Erythroblast (primary cell): ENCODE data around the gene ALDH4A1.

Experiments used
- DNase-seq, 2 experiments: peaks; one replicate each; lab custom pipeline; 2025; lab: John Stamatoyannopoulos, UW
- GATA1 ChIP-seq: IDR thresholded peaks from 2 replicates; pipeline ENCODE4 v1.6.1; 2011; ENCODE audit warnings: low read depth, mild to moderate bottlenecking, control low read depth, low read length, moderate library complexity
- POLR2A ChIP-seq: IDR thresholded peaks from 2 replicates; pipeline ENCODE4 v1.6.1; 2011; ENCODE audit warnings: mild to moderate bottlenecking, low read length

Gene ALDH4A1

DNA sequence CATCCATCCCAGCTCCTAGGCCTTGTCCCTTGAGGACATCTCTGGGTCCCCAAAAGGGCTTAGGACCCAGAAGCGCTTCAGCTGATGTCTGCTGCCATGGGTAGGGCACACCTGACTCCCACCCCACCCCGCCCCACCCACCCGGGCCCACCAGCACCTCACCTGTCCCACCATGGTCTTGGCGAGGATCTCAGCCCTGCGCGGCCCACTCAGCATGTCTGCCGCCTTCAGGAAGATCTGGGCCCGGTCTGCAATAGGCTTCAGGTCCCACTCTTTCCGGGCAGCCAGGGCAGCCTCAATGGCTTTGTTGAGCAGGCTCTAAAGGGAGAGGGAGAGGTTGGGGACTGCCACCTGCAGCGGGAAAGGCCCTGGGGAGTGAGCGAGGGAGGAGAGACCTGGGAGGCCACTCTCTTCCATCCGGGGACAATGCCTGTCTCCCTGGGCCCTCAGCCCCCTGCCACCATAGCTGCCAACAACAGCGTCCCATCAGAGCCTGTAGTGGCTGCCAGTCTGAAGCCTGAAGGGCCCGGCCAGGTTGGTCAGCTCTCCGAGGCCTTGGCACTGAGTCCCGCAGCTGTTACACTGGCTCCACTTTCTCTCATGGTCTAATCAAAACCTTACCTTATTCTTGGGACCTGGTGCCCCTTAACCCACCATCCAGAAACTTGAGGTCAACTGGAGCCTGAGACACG lies 16.9 kb downstream of the ALDH4A1 start:
- DNase-seq: no peak
- no peak for TF ChIP-seq GATA1
- no peak for TF ChIP-seq POLR2A

DNA sequence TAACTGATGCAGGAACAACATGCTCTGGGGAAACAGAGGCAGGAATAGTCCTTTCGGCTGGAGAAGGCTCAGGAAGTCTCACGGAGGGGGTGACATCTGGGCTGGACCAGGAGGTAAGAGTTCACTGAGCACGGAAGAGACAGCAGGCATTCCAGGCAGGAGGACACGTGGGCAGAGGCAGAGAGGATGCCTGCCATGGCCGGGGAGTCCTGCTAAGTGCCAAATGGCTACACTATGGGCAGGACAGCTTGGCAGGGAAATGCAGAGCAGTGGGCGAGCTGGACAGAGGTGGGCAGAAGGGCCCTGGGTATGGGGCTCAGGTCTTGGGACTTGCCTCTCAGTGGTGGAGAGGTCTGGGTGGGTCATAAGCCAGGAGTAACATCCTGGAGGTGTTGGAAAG lies 17.6 kb downstream of the ALDH4A1 start:
- TF ChIP-seq POLR2A (no peak), GATA1 (no peak)

DNA sequence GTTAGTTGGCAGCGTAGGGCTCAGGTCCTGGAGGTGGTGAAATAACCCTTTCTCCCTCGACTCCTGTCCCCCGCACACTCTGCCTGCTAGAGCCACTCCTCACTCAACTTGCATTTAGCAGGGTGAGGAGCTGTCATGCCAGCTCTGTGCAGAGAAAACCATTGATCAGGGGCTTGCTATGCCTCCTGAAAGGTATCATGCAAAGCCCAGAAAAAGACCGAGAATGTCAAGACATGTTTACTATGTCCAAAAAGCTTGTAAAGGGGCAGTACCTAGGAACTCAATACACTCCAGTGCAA lies 18.0 kb downstream of the ALDH4A1 start:
- DNase-seq: no peak

More for the DNA sequence above, 17.6 kb downstream of the ALDH4A1 start:
- no peak for DNase-seq

DNA sequence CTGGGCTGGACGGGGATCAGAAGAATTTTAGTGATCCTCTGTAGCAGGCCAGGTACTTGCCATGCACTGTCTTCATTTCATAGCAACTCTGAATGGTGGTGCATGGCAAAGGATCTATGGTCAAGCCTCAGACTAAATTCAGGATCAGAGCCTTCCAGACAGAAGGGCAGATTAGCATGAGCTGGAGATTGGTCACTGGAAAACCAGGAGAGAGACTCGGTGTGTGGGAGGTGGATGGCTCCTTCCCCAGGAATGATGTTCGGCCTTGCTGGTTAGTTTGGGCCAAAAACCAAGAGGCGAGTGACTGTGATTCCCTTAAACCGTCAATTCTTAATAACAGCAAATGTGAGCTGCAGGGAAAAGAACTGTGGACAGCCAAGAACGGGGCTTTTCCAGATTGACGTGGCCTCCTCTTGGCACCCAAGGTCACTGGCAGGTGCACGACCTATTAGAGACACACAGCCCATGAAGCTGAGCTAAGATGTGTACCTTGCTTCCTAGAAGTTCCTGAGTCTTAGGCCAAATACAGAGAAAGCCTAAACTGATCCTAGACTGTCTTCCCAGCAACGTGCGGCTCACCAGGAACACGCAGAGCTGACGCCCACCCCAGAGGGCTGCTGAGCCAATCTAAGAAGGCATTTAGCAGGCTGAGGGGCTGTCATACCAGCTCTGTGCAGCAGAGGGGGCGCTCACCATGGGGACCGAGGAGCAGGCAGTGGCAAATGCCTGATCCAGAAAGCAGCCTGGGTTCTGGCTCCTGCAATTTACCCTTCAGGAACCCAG lies 18.5 kb downstream of the ALDH4A1 start:
- DNase-seq: peak; percentile 70 to 86
- TF ChIP-seq POLR2A: no peak
- TF ChIP-seq GATA1: no peak

More for the DNA sequence above, 18.0 kb downstream of the ALDH4A1 start:
- TF ChIP-seq POLR2A: no peak
- TF ChIP-seq GATA1: no peak

DNA sequence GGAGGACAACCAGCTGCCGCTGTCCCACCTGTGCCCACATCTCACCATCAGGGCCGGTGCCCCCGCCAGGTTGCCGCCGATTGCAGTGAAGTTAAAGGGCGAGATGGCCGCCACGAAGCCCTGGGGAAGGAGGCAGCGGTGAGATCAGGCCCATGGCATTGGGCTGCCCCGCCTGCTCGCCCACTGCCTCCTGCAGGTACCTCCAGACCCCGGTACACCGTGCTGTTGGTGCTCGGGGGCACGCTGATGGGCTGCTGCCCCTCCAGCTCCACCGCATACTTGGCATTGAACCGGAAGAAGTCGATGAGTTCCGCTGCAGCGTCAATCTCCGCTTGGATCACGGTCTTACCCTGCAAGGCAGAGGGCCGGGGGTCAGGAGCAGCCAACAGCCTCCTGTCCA lies 19.3 kb downstream of the ALDH4A1 start:
- DNase-seq: no peak
- no peak for TF ChIP-seq GATA1
- no peak for TF ChIP-seq POLR2A

DNA sequence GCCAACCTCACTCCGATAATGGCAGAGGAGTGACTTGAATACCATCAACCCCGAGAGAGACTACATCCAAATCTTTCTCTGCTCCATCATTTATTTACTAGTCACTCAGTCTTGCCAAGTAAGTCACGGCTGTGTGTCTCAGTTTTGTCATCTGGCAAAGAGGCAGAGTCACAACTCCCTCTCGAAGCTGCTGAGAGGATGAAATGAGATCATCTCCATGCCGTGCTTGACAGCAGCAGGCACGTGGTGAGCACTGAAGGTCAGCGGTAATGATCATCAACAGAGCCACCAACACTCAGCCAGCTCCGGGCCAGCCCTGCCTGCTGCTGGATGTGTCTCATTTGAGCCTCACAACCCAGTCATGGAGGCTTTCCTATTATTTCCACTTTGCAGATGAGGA lies 19.9 kb downstream of the ALDH4A1 start:
- DNase-seq: no peak
- TF ChIP-seq POLR2A (no peak), GATA1 (no peak)

DNA sequence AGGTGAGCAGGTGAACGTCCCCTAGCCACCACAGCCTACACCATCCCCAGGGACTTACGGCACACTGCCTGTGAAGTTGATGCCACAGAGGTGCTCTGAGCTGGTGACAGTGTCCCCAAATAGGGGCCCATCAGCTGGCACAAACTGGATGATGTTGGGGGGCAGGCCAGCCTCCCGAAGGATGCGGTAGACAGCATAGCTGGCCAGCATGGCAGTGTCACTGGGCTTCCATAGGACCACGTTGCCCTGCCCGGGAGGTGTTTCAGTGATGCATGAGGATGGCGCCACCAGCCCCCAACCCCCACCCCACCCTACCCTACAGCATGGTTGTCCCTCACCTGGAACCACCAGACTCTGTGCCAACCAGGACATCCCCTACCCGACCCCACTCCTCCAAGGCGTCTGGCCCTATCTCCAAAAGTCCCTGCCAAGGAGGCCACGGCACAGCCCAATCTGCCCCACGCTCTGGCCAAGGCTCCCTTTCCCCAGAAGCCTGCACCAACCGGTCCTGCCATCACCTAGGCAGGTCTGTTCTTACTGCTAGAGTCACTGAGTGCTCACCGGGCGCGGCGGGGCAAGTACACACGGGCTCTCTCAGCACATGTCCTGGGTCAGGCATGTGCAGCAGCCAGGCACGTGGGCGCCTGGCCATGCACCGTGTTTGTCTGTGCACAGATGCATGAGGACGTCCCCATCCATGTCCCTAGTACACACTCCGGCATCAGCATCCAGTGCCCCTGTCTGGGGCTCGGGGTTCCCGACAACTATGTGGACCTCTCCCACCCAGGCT lies 20.5 kb downstream of the ALDH4A1 start:
- no peak for DNase-seq
- TF ChIP-seq GATA1: no peak
- no peak for TF ChIP-seq POLR2A

DNA sequence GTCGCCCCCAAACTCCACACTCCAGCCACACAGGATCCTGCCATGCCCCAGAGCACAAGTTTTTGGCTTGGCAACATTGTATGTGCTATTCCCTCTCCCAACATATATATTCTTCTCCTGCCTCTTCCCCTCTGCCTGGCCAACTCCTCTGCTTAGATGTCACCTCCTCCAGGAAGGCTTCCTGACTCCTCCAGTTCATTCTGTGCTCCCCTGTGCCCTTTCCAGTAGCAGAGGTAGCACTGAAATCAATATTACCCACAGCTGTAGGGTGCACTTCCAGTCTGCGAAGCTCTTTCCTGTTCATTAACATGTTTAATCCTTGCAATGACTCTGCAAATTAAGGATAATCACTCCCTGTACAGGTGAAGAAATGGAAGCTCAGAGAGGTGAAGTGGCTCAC lies 21.2 kb downstream of the ALDH4A1 start:
- TF ChIP-seq GATA1: no peak
- TF ChIP-seq POLR2A: no peak
- no peak for DNase-seq

DNA sequence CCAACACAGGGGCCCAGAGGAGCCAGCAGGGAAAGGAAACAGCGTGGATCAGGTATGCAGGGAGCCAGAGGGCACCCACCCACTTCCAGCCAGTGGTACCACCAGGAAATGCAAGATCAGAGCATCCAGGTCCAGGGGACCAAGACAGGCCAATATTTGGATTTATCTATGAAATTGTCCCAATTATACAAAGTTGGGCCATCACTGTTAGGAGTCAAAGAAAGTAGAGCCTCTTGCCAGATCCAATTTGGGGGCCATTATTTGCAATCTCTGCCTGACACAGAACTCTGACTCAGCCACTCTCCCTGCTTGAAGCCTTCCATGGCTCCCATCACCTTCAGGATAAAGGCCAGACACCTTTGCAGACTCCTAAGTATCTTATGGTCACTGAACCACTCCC lies 21.8 kb downstream of the ALDH4A1 start:
- DNase-seq: no peak
- TF ChIP-seq POLR2A (no peak), GATA1 (no peak)

DNA sequence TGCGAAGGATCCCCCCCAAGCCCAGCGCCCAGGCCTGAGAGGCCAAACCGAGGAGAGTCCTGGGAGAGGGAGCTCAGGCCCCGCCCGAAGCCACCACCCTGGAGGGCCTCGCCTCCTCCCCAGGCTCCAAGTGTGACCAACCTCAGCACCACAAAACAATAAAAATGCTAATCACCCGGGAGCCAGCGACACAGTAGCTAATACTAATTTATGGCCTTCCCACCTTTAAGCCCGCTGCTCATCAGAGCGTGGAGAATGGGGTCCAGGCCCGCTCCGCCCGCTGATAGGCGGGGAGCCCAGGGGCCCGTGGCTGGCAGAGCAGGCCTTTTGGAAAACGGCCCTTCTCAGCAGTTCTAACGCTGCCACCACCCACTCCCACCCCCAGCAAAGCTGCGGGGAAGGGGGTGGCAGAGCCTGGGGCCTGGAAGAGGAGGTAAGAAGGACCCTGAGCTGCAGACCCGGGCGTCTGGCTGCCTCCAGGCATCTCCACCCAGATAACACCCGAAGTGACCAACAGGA lies 22.5 kb downstream of the ALDH4A1 start:
- DNase-seq: no peak
- TF ChIP-seq GATA1 (no peak), POLR2A (no peak)

DNA sequence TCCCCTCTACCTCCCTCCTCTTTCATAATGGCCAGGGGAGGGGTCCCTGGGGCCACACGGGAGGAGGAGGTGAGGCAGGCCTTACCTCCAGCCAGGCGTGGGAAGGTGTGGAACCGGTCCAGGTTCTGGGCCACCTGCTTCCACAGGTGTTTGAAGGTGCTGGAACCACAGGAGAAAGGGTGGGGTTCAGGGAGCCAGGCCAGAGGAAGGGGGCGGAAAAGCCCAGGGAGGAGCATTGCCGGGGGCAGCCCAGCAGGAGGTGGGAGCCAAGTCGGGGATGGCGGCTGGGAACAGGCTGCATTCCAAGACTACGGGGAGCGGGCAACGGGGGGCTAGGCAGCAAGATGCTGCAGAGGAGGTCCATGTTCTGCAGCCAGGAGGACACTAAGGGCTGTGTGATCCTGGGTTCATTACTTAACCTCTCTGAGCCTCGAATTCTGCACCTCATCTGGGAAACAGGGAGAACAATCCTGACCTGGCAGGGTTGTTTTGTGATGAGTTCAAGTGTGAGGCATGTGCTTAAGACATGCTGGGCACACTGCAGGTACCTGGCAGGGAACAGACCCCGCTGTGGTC lies 23.1 kb downstream of the ALDH4A1 start:
- TF ChIP-seq GATA1 (no peak), POLR2A (no peak)
- no peak for DNase-seq

DNA sequence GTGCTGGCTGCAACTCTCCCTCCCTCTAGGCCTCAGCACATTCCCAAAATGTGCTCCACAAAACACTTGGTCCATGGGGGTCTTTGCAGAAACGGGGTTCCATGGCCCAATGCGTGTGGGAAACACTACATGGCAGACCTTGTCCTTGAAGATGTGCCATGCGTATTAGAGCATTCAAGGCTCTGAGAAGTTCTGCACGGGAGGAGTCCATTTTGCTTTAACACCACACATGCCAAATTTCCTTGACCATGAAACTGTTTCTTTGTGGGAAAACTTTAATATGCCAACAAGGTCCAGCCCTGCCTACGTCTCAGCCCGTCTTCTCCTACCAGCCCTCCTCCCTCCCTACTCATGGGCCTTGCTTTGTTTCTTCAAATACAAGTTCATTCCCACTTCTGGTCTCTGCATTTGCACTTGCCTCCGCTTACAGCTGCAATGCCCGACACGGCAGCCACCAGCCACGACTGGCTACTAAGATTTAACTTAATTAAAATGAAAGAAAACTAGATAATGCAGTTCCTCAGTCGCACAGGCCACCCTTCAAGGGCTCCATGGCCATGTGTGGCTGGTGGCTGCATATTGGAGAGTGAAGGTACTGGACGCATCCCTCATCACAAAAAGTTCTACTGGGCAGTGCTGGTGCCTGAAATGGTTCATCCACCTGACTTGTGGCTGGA lies 23.7 kb downstream of the ALDH4A1 start:
- DNase-seq: no peak
- no peak for TF ChIP-seq GATA1
- no peak for TF ChIP-seq POLR2A

DNA sequence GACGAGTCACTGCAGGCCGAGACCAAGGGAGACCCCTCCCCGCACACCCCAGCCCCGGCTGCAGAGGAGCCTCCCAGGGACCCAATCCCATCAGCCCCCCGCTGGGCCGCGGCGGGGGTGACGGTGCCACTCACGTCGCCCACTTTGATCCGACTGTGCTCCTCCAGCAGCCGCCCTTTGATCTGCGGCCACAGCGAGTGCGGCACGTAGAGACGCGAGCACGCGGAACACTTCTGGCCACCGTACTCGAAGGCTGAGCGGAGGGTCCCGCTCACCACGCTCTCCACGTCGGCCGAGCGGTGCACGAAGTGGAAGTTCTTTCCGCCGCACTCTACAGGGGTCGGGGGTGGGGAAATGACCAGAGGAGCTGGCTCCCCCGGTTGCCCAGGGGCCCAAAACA lies 25.1 kb downstream of the ALDH4A1 start:
- DNase-seq: no peak
- no peak for TF ChIP-seq POLR2A
- TF ChIP-seq GATA1: no peak
